GM20431 (cell line): Measurements from ENCODE around the gene GJB3.

Source experiments
- in situ Hi-C: fragments of 300-500 bp; cut with MseI, MboI; formaldehyde crosslinking; loops from one replicate; pipeline ENCODE4 v1.15.0; 2020; ENCODE audit warnings: low sequenced_read_pairs; ENCODE audit not compliant: unreplicated experiment

GJB3 gene

GRCh38 chr1:34781071-34781843 is at the start of gene GJB3:
GJB3 (plus strand) TSS chr1:34781214; CDS start chr1:34784763, 3,549 bp downstream.
- in situ Hi-C loops, result no loop called here

GRCh38 chr1:34732831-34733230 is 48.2 kb upstream of the GJB3 start:
- in situ Hi-C loops, result loop anchor here (25.0 kb wide), 1 partner anchor 1096 kb away; no protein-coding TSS in a partner anchor

- in situ Hi-C loops, result loop anchor here (25.0 kb wide), 1 partner anchor 1099 kb away; no protein-coding TSS in a partner anchor
Measured at GRCh38 chr1:34736692-34737091, 44.3 kb upstream of the GJB3 start.

GRCh38 chr1:34737236-34737635 is 43.8 kb upstream of the GJB3 start:
- in situ Hi-C loops, result loop anchor here (25.0 kb wide), 1 partner anchor 1100 kb away; no protein-coding TSS in a partner anchor

- in situ Hi-C loops, result loop anchor here (25.0 kb wide), 1 partner anchor 1102 kb away; no protein-coding TSS in a partner anchor
Measured at GRCh38 chr1:34739613-34740012, 41.4 kb upstream of the GJB3 start.

GRCh38 chr1:34740161-34740868 is 40.7 kb upstream of the GJB3 start:
- in situ Hi-C loops, result loop anchor here (25.0 kb wide), 1 partner anchor 1103 kb away; no protein-coding TSS in a partner anchor

- in situ Hi-C loops, result loop anchor here (25.0 kb wide), 1 partner anchor 1105 kb away; no protein-coding TSS in a partner anchor
Measured at GRCh38 chr1:34742667-34743270, 38.2 kb upstream of the GJB3 start.

GRCh38 chr1:34743775-34744174 is 37.2 kb upstream of the GJB3 start:
- in situ Hi-C loops, result loop anchor here (25.0 kb wide), 1 partner anchor 1106 kb away; no protein-coding TSS in a partner anchor

- in situ Hi-C loops, result loop anchor here (25.0 kb wide), 1 partner anchor 1108 kb away; no protein-coding TSS in a partner anchor
Measured at GRCh38 chr1:34744851-34745250, 36.2 kb upstream of the GJB3 start.

GRCh38 chr1:34745666-34746065 is 35.3 kb upstream of the GJB3 start:
- in situ Hi-C loops, result loop anchor here (25.0 kb wide), 1 partner anchor 1108 kb away; no protein-coding TSS in a partner anchor

GRCh38 chr1:34746101-34746500 is 34.9 kb upstream of the GJB3 start:
- in situ Hi-C loops, result loop anchor here (25.0 kb wide), 1 partner anchor 1109 kb away; no protein-coding TSS in a partner anchor

GRCh38 chr1:34746785-34747637 is 34.0 kb upstream of the GJB3 start:
- in situ Hi-C loops, result loop anchor here (25.0 kb wide), 1 partner anchor 1110 kb away; no protein-coding TSS in a partner anchor

- in situ Hi-C loops, result loop anchor here (25.0 kb wide), 1 partner anchor 1110 kb away; no protein-coding TSS in a partner anchor
Measured at GRCh38 chr1:34747638-34747941, 33.4 kb upstream of the GJB3 start.

GRCh38 chr1:34749992-34750391 is 31.0 kb upstream of the GJB3 start:
- in situ Hi-C loops, result loop anchor here (25.0 kb wide), 1 partner anchor 1113 kb away; no protein-coding TSS in a partner anchor

GRCh38 chr1:34750610-34751009 is 30.4 kb upstream of the GJB3 start:
- in situ Hi-C loops, result no loop called here

GRCh38 chr1:34753163-34753562 is 27.9 kb upstream of the GJB3 start:
- in situ Hi-C loops, result no loop called here

- in situ Hi-C loops, result no loop called here
Measured at GRCh38 chr1:34754964-34755637, 25.9 kb upstream of the GJB3 start, which contains the start of gene GJB5. GJB5 (plus strand) TSS chr1:34755047; CDS start chr1:34757331, 2,284 bp downstream.

- in situ Hi-C loops, result no loop called here
Measured at GRCh38 chr1:34755961-34756360, 25.1 kb upstream of the GJB3 start.

GRCh38 chr1:34757386-34757785 is 23.6 kb upstream of the GJB3 start:
- in situ Hi-C loops, result no loop called here
